Activated B cell treated with CpG ODN at 0.5 μM for 24 hours (primary cell): ENCODE data around the gene TMEM219. TPM values are rescaled to one million over a fixed set of nuclear protein-coding genes. Genes with fewer than 3 reads are reported as not detected.

Experiments used
- ATAC-seq: fragments of 200-7000 bp; cut with Tn5 transposase; one replicate; pipeline ENCODE4 v1.10.0; 2021; ENCODE audit warnings: low read depth, mild to moderate bottlenecking, moderate library complexity
- CTCF ChIA-PET: fragments of 350-600 bp; sonication (Branson Sonifier 250); formaldehyde crosslinking; loops from one replicate; lab custom pipeline; 2021; ENCODE audit warnings: antibody characterized with exemption; lab: Charles Lee
- POLR2A ChIA-PET: fragments of 350-600 bp; sonication (Branson Sonifier 250); formaldehyde crosslinking; loops from one replicate; lab custom pipeline; 2021; ENCODE audit warnings: antibody characterized with exemption; lab: Charles Lee
- DNase-seq: peaks from one replicate; pipeline ENCODE4 v3.0.0; 2022
- H3K27ac Mint-ChIP-seq: one replicate; pipeline ENCODE4 v1.8.0; 2020; ENCODE audit warnings: mixed read lengths
- H3K27me3 Mint-ChIP-seq: one replicate; pipeline ENCODE4 v1.8.0; 2021; ENCODE audit warnings: mixed read lengths
- H3K36me3 Mint-ChIP-seq: one replicate; pipeline ENCODE4 v1.8.0; 2021; ENCODE audit warnings: low read depth, mixed read lengths
- H3K4me1 Mint-ChIP-seq: one replicate; pipeline ENCODE4 v1.8.0; 2021; ENCODE audit warnings: mixed read lengths
- H3K4me3 Mint-ChIP-seq: one replicate; pipeline ENCODE4 v1.8.0; 2020; ENCODE audit warnings: mild to moderate bottlenecking, mixed read lengths
- H3K9me3 Mint-ChIP-seq: one replicate; pipeline ENCODE4 v1.8.0; 2020; ENCODE audit warnings: mixed read lengths
- intact Hi-C: fragments of 100-400 bp; cut with micrococcal nuclease; formaldehyde crosslinking; loops from one replicate; pipeline ENCODE4 v1.15.1; 2024
- total RNA-seq: library from RNA; stranded (reverse); gene quantifications from 2 replicates; pipeline ENCODE4 v1.2.3, GENCODE V29; 2022
- TF ChIP-seq, protein P1 (sequence below): fragments of 200-600 bp; IDR thresholded peaks from one replicate; pipeline ENCODE4 v1.8.0; 2022; ENCODE audit warnings: antibody characterized with exemption, mild to moderate bottlenecking

TMEM219 gene
- total RNA-seq, 1 donor from 2014 or later = 50.3 TPM

DNA sequence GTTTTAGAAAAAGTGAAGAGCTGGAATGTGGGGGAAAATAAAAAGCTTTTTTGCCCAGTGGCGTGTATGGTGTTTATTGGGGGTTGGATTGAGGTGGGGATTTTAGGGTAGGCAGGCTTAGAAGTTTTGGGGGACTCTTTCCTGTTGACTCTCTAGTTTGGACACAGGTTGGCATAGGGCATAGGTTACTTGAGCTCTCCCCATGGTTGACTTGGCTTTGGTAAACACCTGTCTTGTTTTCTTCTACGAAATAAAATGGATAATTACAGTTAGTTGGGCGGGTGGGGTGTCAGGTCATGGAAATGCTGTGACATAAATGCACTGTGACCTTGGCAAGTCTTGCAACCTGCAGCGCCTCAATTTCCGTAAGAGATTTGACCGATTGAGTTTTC, 11.1 kb downstream of the TMEM219 start:
- TF ChIP-seq, protein P1, sequence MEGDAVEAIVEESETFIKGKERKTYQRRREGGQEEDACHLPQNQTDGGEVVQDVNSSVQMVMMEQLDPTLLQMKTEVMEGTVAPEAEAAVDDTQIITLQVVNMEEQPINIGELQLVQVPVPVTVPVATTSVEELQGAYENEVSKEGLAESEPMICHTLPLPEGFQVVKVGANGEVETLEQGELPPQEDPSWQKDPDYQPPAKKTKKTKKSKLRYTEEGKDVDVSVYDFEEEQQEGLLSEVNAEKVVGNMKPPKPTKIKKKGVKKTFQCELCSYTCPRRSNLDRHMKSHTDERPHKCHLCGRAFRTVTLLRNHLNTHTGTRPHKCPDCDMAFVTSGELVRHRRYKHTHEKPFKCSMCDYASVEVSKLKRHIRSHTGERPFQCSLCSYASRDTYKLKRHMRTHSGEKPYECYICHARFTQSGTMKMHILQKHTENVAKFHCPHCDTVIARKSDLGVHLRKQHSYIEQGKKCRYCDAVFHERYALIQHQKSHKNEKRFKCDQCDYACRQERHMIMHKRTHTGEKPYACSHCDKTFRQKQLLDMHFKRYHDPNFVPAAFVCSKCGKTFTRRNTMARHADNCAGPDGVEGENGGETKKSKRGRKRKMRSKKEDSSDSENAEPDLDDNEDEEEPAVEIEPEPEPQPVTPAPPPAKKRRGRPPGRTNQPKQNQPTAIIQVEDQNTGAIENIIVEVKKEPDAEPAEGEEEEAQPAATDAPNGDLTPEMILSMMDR = no peak
- Mint-ChIP-seq H3K27ac (peak overlapping the region; percentile 90), H3K27me3 (no peaks in the 10 kb centered on the region), H3K36me3 (peaks cover 22% of the 10 kb centered on the region), H3K4me3 (peak overlapping the region; percentile 96), H3K4me1 (peaks cover 39% of the 10 kb centered on the region), H3K9me3 (no peaks in the 10 kb centered on the region)
- ChIA-PET POLR2A (interaction anchor here (0.7 to 3.5 kb wide), 14 partner anchors 11 to 1230 kb away, joined by 3 to 67 read pairs (median 5); partner anchors contain the start of genes ALDOA, HIRIP3, KCTD13 and MVP), CTCF (interaction anchor here (0.9 to 1.9 kb wide), 7 partner anchors 11 to 1028 kb away, joined by 3 to 7 read pairs (median 4); partner anchors contain the start of genes KCTD13, TBX6 and TMEM219)
- intact Hi-C loops = loop anchor here (1.0 kb wide), 5 partner anchors 11 to 153 kb away; partner anchors contain the start of genes CDIPT, HIRIP3, KCTD13 and MVP
- no peak for DNase-seq
- no peak for ATAC-seq

DNA sequence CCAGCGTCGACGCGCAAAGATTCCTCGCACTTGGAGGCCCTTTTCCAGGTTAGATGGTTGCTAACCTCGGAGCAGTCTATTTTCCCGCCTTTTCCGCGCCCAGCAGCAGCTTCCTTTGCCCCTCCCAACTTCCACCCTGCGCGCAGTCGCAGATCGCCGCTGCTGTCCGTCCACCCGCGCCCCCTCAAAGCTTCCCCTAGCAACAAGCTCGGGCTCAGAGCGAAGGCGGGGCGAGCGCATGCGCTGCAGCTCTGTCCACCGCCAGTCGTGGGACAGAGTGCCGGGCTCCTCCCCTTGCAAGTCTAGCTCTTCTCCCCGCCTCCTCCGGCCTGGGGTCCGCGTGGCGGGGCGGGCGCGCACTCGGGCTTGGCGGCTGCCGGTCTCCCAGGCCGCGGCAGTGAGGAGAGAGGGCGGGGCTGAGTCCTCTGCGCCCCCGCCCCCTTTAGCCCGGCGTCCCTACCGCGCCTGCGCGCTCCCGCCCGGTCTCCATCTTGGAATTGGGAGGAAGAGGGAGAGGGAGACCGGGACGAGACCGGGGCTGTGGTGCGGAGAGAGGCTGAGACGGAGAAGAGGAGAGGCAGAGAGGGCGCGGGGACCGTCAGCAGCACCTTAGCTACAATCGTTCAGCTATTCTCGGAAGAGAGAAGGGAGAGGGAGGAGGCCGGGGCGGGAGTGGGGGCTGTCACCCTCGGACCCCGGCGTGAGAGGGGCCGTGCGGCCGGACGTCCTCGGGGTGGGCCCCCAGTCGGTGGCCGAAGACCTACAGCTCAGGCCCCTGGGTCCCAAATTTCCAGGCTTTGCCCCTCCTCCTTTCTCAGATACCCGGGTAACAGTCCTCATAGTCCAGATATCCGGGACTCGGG, 11.7 kb downstream of the TMEM219 start, which contains the start of gene TAOK2:
Gene TAOK2 (plus strand): TSS at position 485 of the 863 bp plus-strand sequence. CDS start 3,905 bp downstream, outside the sequence.
- H3K27me3 Mint-ChIP-seq = no peaks in the 10 kb centered on the region
- intact Hi-C loops = loop anchor here (1.0 kb wide), 5 partner anchors 11 to 153 kb away; partner anchors contain the start of genes CDIPT, HIRIP3, KCTD13 and MVP
- H3K4me3 Mint-ChIP-seq = peak within 1 kb of the TSS; percentile 96
- TF ChIP-seq, protein P1 = no peak
- CTCF ChIA-PET = interaction anchor here (0.9 to 1.9 kb wide), 7 partner anchors 12 to 1028 kb away, joined by 3 to 7 read pairs (median 4); partner anchors contain the start of genes KCTD13, TBX6 and TMEM219
- H3K36me3 Mint-ChIP-seq = peaks cover 22% of the 10 kb centered on the region
- POLR2A ChIA-PET = interaction anchor here (0.5 to 3.5 kb wide), 18 partner anchors 11 to 1229 kb away, joined by 3 to 67 read pairs (median 4); partner anchors contain the start of genes ALDOA, HIRIP3, KCTD13 and MVP
- peak; percentile 99 for ATAC-seq
- DNase-seq = peak; percentile 95
- peak within 1 kb of the TSS; percentile 90 for H3K27ac Mint-ChIP-seq
- no peaks in the 10 kb centered on the region for H3K9me3 Mint-ChIP-seq
- H3K4me1 Mint-ChIP-seq = peaks cover 39% of the 10 kb centered on the region

DNA sequence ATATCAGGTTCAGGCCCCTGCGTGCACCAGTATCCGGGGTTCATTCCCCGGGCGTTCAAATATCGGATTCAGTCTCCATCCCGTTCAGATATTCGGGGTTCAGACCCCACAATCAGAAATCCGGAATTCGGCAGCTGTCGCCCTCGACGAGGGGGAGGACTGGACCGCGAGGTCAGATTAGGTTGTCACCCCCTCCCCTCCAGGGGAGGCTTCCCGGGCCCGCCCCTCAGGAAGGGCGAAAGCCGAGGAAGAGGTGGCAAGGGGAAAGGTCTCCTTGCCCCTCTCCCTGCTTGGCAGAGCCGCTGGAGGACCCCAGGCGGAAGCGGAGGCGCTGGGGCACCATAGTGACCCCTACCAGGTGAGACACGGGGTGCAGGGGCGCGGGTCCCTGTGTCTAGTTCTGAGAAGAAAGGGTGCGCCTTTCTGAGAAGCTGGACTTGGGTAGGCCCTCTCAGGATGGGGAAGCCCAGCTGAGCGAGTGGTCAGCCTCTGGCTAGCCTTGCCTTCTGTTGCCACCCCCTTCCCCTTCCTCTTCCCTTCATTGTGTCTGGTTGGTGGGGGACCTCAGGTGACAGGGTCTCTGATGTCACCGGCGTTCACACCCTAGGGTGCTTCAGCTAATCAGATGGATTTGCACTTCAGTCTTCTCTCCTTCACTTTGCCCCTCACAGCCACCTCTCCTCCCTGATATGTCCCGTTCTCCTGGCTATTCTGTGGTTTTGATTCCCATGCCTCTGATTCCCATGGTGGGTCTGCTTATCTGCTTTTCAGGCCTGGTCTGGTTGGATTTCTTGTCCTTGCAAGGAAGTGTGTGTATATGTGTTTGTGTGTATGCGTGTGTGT, 12.6 kb downstream of the TMEM219 start:
- Mint-ChIP-seq H3K4me3 (peak overlapping the region; percentile 96), H3K36me3 (peaks cover 27% of the 10 kb centered on the region), H3K27me3 (no peaks in the 10 kb centered on the region), H3K9me3 (no peaks in the 10 kb centered on the region), H3K27ac (peak overlapping the region; percentile 90), H3K4me1 (peaks cover 39% of the 10 kb centered on the region)
- ATAC-seq = no peak
- ChIA-PET CTCF (interaction anchor here (1.5 to 1.9 kb wide), 3 partner anchors 13 to 1029 kb away, joined by 4 to 6 read pairs (median 4); partner anchors contain the start of gene TMEM219), POLR2A (interaction anchor here (0.6 to 3.5 kb wide), 10 partner anchors 12 to 168 kb away, joined by 3 to 67 read pairs (median 6); partner anchors contain the start of genes KCTD13, MAZ, PAGR1 and TBX6)
- DNase-seq = no peak
- TF ChIP-seq, protein P1 = no peak
- intact Hi-C loops = no loop called here

DNA sequence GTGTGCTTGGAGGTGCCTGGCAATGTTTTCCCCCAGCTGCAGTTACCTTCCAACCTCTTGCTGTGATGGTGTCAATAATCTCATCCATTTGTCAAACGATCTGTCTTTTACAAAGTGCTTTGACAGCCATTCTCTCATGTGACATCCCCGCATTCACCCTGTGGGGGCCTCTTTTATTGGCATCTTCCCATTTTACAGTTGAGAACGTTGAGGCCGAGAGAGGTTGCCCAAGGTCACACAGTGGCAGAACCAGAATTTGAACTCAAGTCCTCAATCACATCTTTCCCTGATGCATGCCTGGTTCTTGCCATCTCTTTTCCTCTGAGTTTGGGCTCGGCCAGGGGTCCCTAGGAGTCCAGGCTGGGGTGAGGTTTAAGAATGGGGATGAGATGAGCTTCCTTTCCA, 13.3 kb downstream of the TMEM219 start:
- Mint-ChIP-seq H3K4me1 (peaks cover 39% of the 10 kb centered on the region), H3K9me3 (no peaks in the 10 kb centered on the region), H3K27me3 (no peaks in the 10 kb centered on the region), H3K36me3 (peaks cover 31% of the 10 kb centered on the region), H3K4me3 (peak overlapping the region; percentile 96), H3K27ac (peak overlapping the region; percentile 2)
- ATAC-seq (no peak), DNase-seq (no peak)
- ChIA-PET POLR2A (interaction anchor here (0.6 to 3.5 kb wide), 8 partner anchors 12 to 169 kb away, joined by 3 to 67 read pairs (median 6); partner anchors contain the start of genes KCTD13, MAZ, PAGR1 and TBX6), CTCF (interaction anchor here (1.6 kb wide), 1 partner anchor 31 kb away, joined by 4 read pairs; no protein-coding TSS in a partner anchor)
- TF ChIP-seq, protein P1 = no peak
- intact Hi-C loops = no loop called here
